Pancreas (tissue), 10 donors: Measurements from ENCODE around the gene RUNX1. TPM values are rescaled to one million over a fixed set of nuclear protein-coding genes. Genes with fewer than 3 reads are reported as not detected.

Experiments
- ATAC-seq, 4 donors: fragments of 200-7000 bp; cut with Tn5 transposase; one replicate each; pipeline versions ENCODE4 v1.8.0 to v1.9.1; 2020; ENCODE audit warnings: mild to moderate bottlenecking in 4 of 4, moderate library complexity in 4 of 4
- DNase-seq, 6 donors: peaks; one replicate each; pipeline ENCODE4 v3.0.0-alpha.2; 2020
- FAIRE-seq: peaks from 2 replicates; lab custom pipeline; 2012; peaks lifted over from hg19 to GRCh38; lab: Jason Lieb, UNC
- H3K27ac ChIP-seq, 4 donors: fragments of 200-600 bp; sonication (generic); 1 replicate in 3 of 4; 2 replicates in 1 of 4; pipeline versions ENCODE4 v1.5.0 to v1.8.0; 2020
- H3K27me3 ChIP-seq, 4 donors: fragments of 200-600 bp; one replicate each; pipeline ENCODE4 v1.8.0; 2021
- H3K36me3 ChIP-seq, 3 donors: fragments of 200-600 bp; sonication (generic) in 1 of 3; one replicate each; pipeline versions ENCODE4 v1.5.0 to v1.8.0; 2020 to 2021
- H3K4me1 ChIP-seq, 3 donors: fragments of 200-600 bp; one replicate each; pipeline ENCODE4 v1.8.0; 2021
- H3K4me3 ChIP-seq, 4 donors: fragments of 200-600 bp; sonication (generic) in 2 of 4; one replicate each; pipeline versions ENCODE4 v1.5.0 to v1.8.0; 2020 to 2021
- H3K9me3 ChIP-seq, 4 donors: fragments of 200-600 bp; one replicate each; pipeline ENCODE4 v1.8.0; 2021
- CTCF ChIP-seq, 4 donors: fragments of 200-600 bp; sonication (generic) in 3 of 4; IDR thresholded peaks; one replicate each; pipeline versions ENCODE4 v1.5.0 to v1.8.0; 2021; ENCODE audit warnings: antibody characterized with exemption in 4 of 4
- WGBS, 2 donors: extraction: QIAGEN DNeasy Blood & Tissue Kit; methylation state at CpG; one replicate each; pipeline ENCODE4 v1.1.7; 2013; 5-methylcytosine and 5-hydroxymethylcytosine counted together
- intact Hi-C, 3 donors: fragments of 100-400 bp; cut with DNase I; formaldehyde crosslinking; loops; one replicate each; pipeline versions ENCODE4 v1.11.1 to v1.14.2; 2022
- polyA plus RNA-seq, 2 donors: library from polyadenylated mRNA; stranded (reverse); fragments of 200-250 nt; gene quantifications; one replicate each; pipeline ENCODE4 v1.2.3, GENCODE V29; 2013
- total RNA-seq, 6 donors: library from RNA; stranded (reverse); fragmentation: NEBNext Ultra II Directional in 4 of 6; extraction: Animal tissue kit (Norgen Biotek cat#: 25700) in 4 of 6; gene quantifications; one replicate each; pipeline versions ENCODE4 v1.2.1 to v1.2.4, GENCODE V29; 2021 to 2023
- donor health status: healthy with polysubstance abuse.
- donor health status: DM: no; HTN: no; CAD: no; lungs with moderate emphysema.
- donor health status: DM: no; HTN: no; CAD: no.
- donor health status: control.
- donor health status: control.
- donor health status: Bipolar disorder and iron deficiency.
- donor health status: DM: yes; HTN: yes; CAD: no.
- donor health status: DM: no; HTN: no; CAD: no.
- donor health status: DM: no; HTN: no; CAD: no.
- donor health status: DM: yes; HTN: yes; CAD: no.

The RUNX1 gene
- total and polyA plus RNA-seq, 8 donors, result 2.1 to 38.2 (median 4.5) TPM

- peaks cover 0 to 3% (median 0%) of the 10 kb centered on the region in 4 donors for H3K27me3 ChIP-seq
- no peak overlapping the region for H3K4me3 ChIP-seq
- TF ChIP-seq CTCF (IDR thresholded peaks at IDR 0.05), result no peak
- intact Hi-C loops, result no loop called here
- 72 to 89% methylated on average over 3 of the region's 3 CpGs for WGBS, 2 donors
- H3K36me3 ChIP-seq, result no peaks in the 10 kb centered on the region
- DNase-seq, result no peak
- no peaks in the 10 kb centered on the region for H3K9me3 ChIP-seq
- no peak for ATAC-seq
- no peak for FAIRE-seq
- no peaks in the 10 kb centered on the region for H3K4me1 ChIP-seq
- H3K27ac ChIP-seq, result no peak overlapping the region
Measured at GRCh38 chr21:35091496-35091895, 42.4 kb upstream of the RUNX1 start.

DNA sequence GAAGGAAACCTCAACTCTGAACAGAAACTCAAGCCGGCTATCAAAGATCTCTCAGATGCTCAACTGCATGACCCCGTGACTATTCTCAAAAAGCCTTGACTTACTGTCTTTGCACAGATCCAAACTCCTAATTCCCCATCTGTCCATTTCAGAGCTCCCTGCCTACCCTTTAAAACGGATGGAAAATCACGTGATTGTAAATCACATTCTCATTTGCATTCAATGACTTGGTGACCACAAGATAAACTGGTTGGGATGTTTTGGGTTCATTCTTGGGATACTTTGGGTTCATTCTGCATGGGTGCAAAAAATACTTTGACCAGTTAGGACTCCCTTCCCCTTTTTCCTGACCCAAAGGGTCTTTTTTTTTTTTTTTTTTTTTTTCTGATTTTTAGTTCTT is 41.3 kb upstream of the RUNX1 start:
- TF ChIP-seq CTCF (IDR thresholded peaks at IDR 0.05), result no peak
- 62 to 77% methylated on average over 4 of the region's 4 CpGs for WGBS, 2 donors
- H3K4me3 ChIP-seq, result no peak overlapping the region
- ATAC-seq (no peak), DNase-seq (no peak), FAIRE-seq (no peak)
- no peak overlapping the region for H3K27ac ChIP-seq
- no peaks in the 10 kb centered on the region for H3K4me1 ChIP-seq
- H3K36me3 ChIP-seq, result no peaks in the 10 kb centered on the region
- no peaks in the 10 kb centered on the region for H3K27me3 ChIP-seq
- H3K9me3 ChIP-seq, result no peaks in the 10 kb centered on the region
- intact Hi-C loops, result no loop called here

GRCh38 chr21:35088319-35088771 is 39.2 kb upstream of the RUNX1 start:
- no peaks in the 10 kb centered on the region for H3K9me3 ChIP-seq
- H3K27ac ChIP-seq, result no peak overlapping the region
- WGBS, 2 donors, result 62 to 70% methylated on average over 2 of the region's 2 CpGs
- no peaks in the 10 kb centered on the region for H3K36me3 ChIP-seq
- intact Hi-C loops, result no loop called here
- no peak for ATAC-seq
- no peak for FAIRE-seq
- no peak overlapping the region for H3K4me3 ChIP-seq
- H3K27me3 ChIP-seq, result no peaks in the 10 kb centered on the region
- TF ChIP-seq CTCF (IDR thresholded peaks at IDR 0.05), result no peak
- H3K4me1 ChIP-seq, result no peaks in the 10 kb centered on the region
- DNase-seq, result no peak

- Histone ChIP-seq H3K36me3 (no peaks in the 10 kb centered on the region), H3K27ac (no peak overlapping the region), H3K4me3 (no peak overlapping the region), H3K27me3 (no peaks in the 10 kb centered on the region), H3K4me1 (no peaks in the 10 kb centered on the region), H3K9me3 (no peaks in the 10 kb centered on the region)
- WGBS, 2 donors, result 34 to 44% methylated on average over 2 of the region's 2 CpGs
- no peak for TF ChIP-seq CTCF (IDR thresholded peaks at IDR 0.05)
- ATAC-seq (peak in 2 of 4 donors; percentile 18 to 38), FAIRE-seq (no peak), DNase-seq (no peak)
- intact Hi-C loops, result no loop called here
Measured at GRCh38 chr21:35086357-35086756, 37.3 kb upstream of the RUNX1 start.

DNA sequence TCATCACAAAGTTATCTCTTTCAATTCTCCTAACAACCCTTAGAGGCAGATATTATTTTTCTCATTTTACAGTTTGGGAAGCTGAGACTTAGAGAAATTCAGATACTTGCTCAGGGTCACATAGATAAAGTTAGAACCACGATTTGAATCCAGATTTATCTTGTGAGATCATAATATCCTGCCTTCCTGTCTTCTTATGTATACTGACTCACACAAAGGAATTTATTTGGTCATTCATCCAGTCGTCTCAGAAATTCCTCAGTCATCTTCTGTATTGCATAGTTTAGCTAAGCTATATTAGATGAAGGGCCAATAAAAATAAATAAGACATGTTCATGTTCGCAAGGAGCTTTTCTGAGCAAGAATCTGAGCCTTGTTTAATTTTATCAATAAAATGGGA is 35.8 kb upstream of the RUNX1 start:
- no peak for FAIRE-seq

More for the DNA sequence above, 35.8 kb upstream of the RUNX1 start:
- TF ChIP-seq CTCF (IDR thresholded peaks at IDR 0.05), result no peak
- H3K27me3 ChIP-seq, result no peaks in the 10 kb centered on the region
- no peak overlapping the region for H3K4me3 ChIP-seq
- no peak for ATAC-seq
- H3K36me3 ChIP-seq, result no peaks in the 10 kb centered on the region
- intact Hi-C loops, result no loop called here
- WGBS, 2 donors, result 40 to 48% methylated on average over 3 of the region's 3 CpGs
- no peak overlapping the region for H3K27ac ChIP-seq
- no peaks in the 10 kb centered on the region for H3K9me3 ChIP-seq
- no peaks in the 10 kb centered on the region for H3K4me1 ChIP-seq
- no peak for DNase-seq
